ENCODE measurements around the gene SLC5A10.

Gene SLC5A10

GRCh38 chr17:19004421-19005136, 52.6 kb downstream of the SLC5A10 start, which contains the start of gene FAM83G:
TSS of gene FAM83G (minus strand) at chr17:19004764. CDS start at chr17:19004041, 723 bp downstream.
- no peak within 1 kb of the TSS for H2AFZ ChIP-seq (ENCODE audit: low read depth, low read length)
- DNase-seq, result no peak
- ATAC-seq (ENCODE audit: insufficient read depth, low read depth), result no peak
- no peak within 1 kb of the TSS for H3K27ac ChIP-seq (ENCODE audit: low read length)
- H3K4me1 ChIP-seq (ENCODE audit: insufficient read depth, low read length), result no peaks in the 10 kb centered on the region
- no peaks in the 10 kb centered on the region for H3K9me3 ChIP-seq (ENCODE audit: insufficient read depth, low read length, severe bottlenecking)
- H3K27me3 ChIP-seq (ENCODE audit: insufficient read depth, low read length, poor library complexity), result no peaks in the 10 kb centered on the region
- H3K4me3 ChIP-seq (ENCODE audit: low read depth in 1 of 2, low read length in 2 of 2), result no peak within 1 kb of the TSS
- H3K36me3 ChIP-seq (ENCODE audit: insufficient read depth, low read length), result no peaks in the 10 kb centered on the region
- H3K9ac ChIP-seq (ENCODE audit: low read depth, low read length), result no peak within 1 kb of the TSS
- H3K79me2 ChIP-seq (ENCODE audit: insufficient read depth, low read length), result no peaks in the 10 kb centered on the region
- no peak within 1 kb of the TSS for H3K4me2 ChIP-seq (ENCODE audit: insufficient read depth, low read length)
- H4K20me1 ChIP-seq (ENCODE audit: insufficient read depth, low read length), result 0 out of 2 replicates have a peak, but pooled peaks cover 4% of the 10 kb centered on the region
- TF ChIP-seq EZH2 (IDR thresholded peaks at IDR 0.05; ENCODE audit: borderline replicate concordance, low read depth, low read length, severe bottlenecking), result no peak
- TF ChIP-seq CTCF (IDR thresholded peaks at IDR 0.05; ENCODE audit: borderline replicate concordance, extremely low read depth, low read length, poor library complexity, severe bottlenecking), result no peak

GRCh38 chr17:19005137-19005773, 53.3 kb downstream of the SLC5A10 start:
- no peak for ATAC-seq (ENCODE audit: insufficient read depth, low read depth)
- H3K9ac ChIP-seq (ENCODE audit: low read depth, low read length), result no peak overlapping the region

GRCh38 chr17:19005789-19006430, 53.9 kb downstream of the SLC5A10 start:
- TF ChIP-seq EZH2 (IDR thresholded peaks at IDR 0.05; ENCODE audit: borderline replicate concordance, low read depth, low read length, severe bottlenecking) (no peak), CTCF (IDR thresholded peaks at IDR 0.05; ENCODE audit: borderline replicate concordance, extremely low read depth, low read length, poor library complexity, severe bottlenecking) (no peak)
- Histone ChIP-seq H3K4me3 (ENCODE audit: low read depth in 1 of 2, low read length in 2 of 2) (no peak overlapping the region), H3K4me1 (ENCODE audit: insufficient read depth, low read length) (no peaks in the 10 kb centered on the region), H3K79me2 (ENCODE audit: insufficient read depth, low read length) (no peaks in the 10 kb centered on the region), H3K4me2 (ENCODE audit: insufficient read depth, low read length) (no peak overlapping the region), H3K9ac (ENCODE audit: low read depth, low read length) (no peak overlapping the region), H3K27me3 (ENCODE audit: insufficient read depth, low read length, poor library complexity) (no peaks in the 10 kb centered on the region), H3K36me3 (ENCODE audit: insufficient read depth, low read length) (no peaks in the 10 kb centered on the region), H3K9me3 (ENCODE audit: insufficient read depth, low read length, severe bottlenecking) (no peaks in the 10 kb centered on the region), H4K20me1 (ENCODE audit: insufficient read depth, low read length) (no peaks in the 10 kb centered on the region), H2AFZ (ENCODE audit: low read depth, low read length) (no peak overlapping the region), H3K27ac (ENCODE audit: low read length) (no peak overlapping the region)
- DNase-seq (no peak), ATAC-seq (ENCODE audit: insufficient read depth, low read depth) (no peak)

More at GRCh38 chr17:19005137-19005773, 53.3 kb downstream of the SLC5A10 start:
- no peaks in the 10 kb centered on the region for H3K79me2 ChIP-seq (ENCODE audit: insufficient read depth, low read length)
- no peak for DNase-seq
- no peaks in the 10 kb centered on the region for H3K27me3 ChIP-seq (ENCODE audit: insufficient read depth, low read length, poor library complexity)
- no peaks in the 10 kb centered on the region for H3K4me1 ChIP-seq (ENCODE audit: insufficient read depth, low read length)
- H3K27ac ChIP-seq (ENCODE audit: low read length), result no peak overlapping the region
- H2AFZ ChIP-seq (ENCODE audit: low read depth, low read length), result no peak overlapping the region
- no peaks in the 10 kb centered on the region for H3K9me3 ChIP-seq (ENCODE audit: insufficient read depth, low read length, severe bottlenecking)
- no peak overlapping the region for H3K4me2 ChIP-seq (ENCODE audit: insufficient read depth, low read length)
- TF ChIP-seq EZH2 (IDR thresholded peaks at IDR 0.05; ENCODE audit: borderline replicate concordance, low read depth, low read length, severe bottlenecking) (no peak), CTCF (IDR thresholded peaks at IDR 0.05; ENCODE audit: borderline replicate concordance, extremely low read depth, low read length, poor library complexity, severe bottlenecking) (no peak)
- no peaks in the 10 kb centered on the region for H3K36me3 ChIP-seq (ENCODE audit: insufficient read depth, low read length)
- H3K4me3 ChIP-seq (ENCODE audit: low read depth in 1 of 2, low read length in 2 of 2), result no peak overlapping the region
- no peaks in the 10 kb centered on the region for H4K20me1 ChIP-seq (ENCODE audit: insufficient read depth, low read length)

Data from DND-41 (cell line).